HEK293 (cell line): ENCODE data around the gene RGS19.

Experiments used
- CTCF ChIA-PET: fragments of 350-600 bp; formaldehyde crosslinking; extraction: SDS; loops from one replicate; lab custom pipeline; 2021; ENCODE audit warnings: antibody characterized with exemption; lab: Yijun Ruan, JAX
- POLR2A ChIA-PET: fragments of 300-600 bp; formaldehyde crosslinking; extraction: SDS; loops from one replicate; lab custom pipeline; 2020; ENCODE audit warnings: antibody characterized with exemption, inconsistent platforms; lab: Yijun Ruan, JAX
- H3K27ac ChIP-seq: fragments of 200-500 bp; sonication (Bioruptor generic); 2 replicates; pipeline ENCODE4 v1.5.1; 2014; ENCODE audit warnings: low read depth, low read length, control low read depth, inconsistent platforms; ENCODE audit errors: extremely low read depth
- H3K36me3 ChIP-seq, 2 experiments: fragments of 200-500 bp in 1 of 2; sonication (Bioruptor generic) in 1 of 2; 1 replicate in 1 of 2; 2 replicates in 1 of 2; pipeline ENCODE4 v1.5.1; 2014 to 2017; ENCODE audit warnings: inconsistent platforms in 2 of 2, low read length in 2 of 2; ENCODE audit not compliant: control insufficient read depth in 2 of 2, insufficient read depth in 1 of 2
- H3K4me1 ChIP-seq: fragments of 200-500 bp; sonication (Bioruptor generic); 2 replicates; pipeline ENCODE4 v1.5.1; 2014; ENCODE audit warnings: mild to moderate bottlenecking, low read length, inconsistent platforms; ENCODE audit not compliant: control insufficient read depth, insufficient read depth
- H3K4me3 ChIP-seq: 2 replicates; pipeline ENCODE4 v1.5.1; 2011; ENCODE audit warnings: low read depth, mild to moderate bottlenecking, control low read depth, low read length, moderate library complexity
- H3K9me3 ChIP-seq: fragments of 200-500 bp; sonication (Bioruptor generic); 2 replicates; pipeline ENCODE4 v1.5.1; 2014; ENCODE audit warnings: low read depth, low read length, inconsistent platforms; ENCODE audit not compliant: control insufficient read depth, insufficient read depth
- GLI4 ChIP-seq: fragments of 450-650 bp; formaldehyde crosslinking; IDR thresholded peaks from 2 replicates; pipeline ENCODE4 v1.5.1; 2016; ENCODE audit warnings: missing biosample characterization, missing genetic modification characterization
- ZBTB48 ChIP-seq: fragments of 450-650 bp; formaldehyde crosslinking; IDR thresholded peaks from 2 replicates; pipeline ENCODE4 v1.5.1; 2016; ENCODE audit warnings: missing biosample characterization, missing genetic modification characterization
- ZBTB7A ChIP-seq: fragments of 450-650 bp; formaldehyde crosslinking; IDR thresholded peaks from 2 replicates; pipeline ENCODE4 v1.5.1; 2016; ENCODE audit warnings: low read depth, missing biosample characterization, missing genetic modification characterization
- ZFP41 ChIP-seq: fragments of 450-650 bp; formaldehyde crosslinking; IDR thresholded peaks from 2 replicates; pipeline ENCODE4 v1.5.1; 2016; ENCODE audit warnings: missing biosample characterization, missing genetic modification characterization, borderline replicate concordance
- ZIC2 ChIP-seq: fragments of 450-650 bp; formaldehyde crosslinking; IDR thresholded peaks from 2 replicates; pipeline ENCODE4 v1.5.1; 2016; ENCODE audit warnings: missing biosample characterization, missing genetic modification characterization
- ZNF112 ChIP-seq: fragments of 450-650 bp; formaldehyde crosslinking; IDR thresholded peaks from 2 replicates; pipeline ENCODE4 v1.5.0; 2017; ENCODE audit warnings: missing biosample characterization, missing genetic modification characterization
- ZNF132 ChIP-seq: fragments of 450-650 bp; formaldehyde crosslinking; IDR thresholded peaks from 2 replicates; pipeline ENCODE4 v1.5.1; 2017; ENCODE audit warnings: missing biosample characterization, missing genetic modification characterization, borderline replicate concordance
- ZNF24 ChIP-seq: fragments of 450-650 bp; formaldehyde crosslinking; IDR thresholded peaks from 2 replicates; pipeline ENCODE4 v1.5.1; 2016; ENCODE audit warnings: missing biosample characterization, missing genetic modification characterization
- ZNF366 ChIP-seq: fragments of 450-650 bp; formaldehyde crosslinking; conservative IDR thresholded peaks from 2 replicates; pipeline ENCODE4 v1.5.1; 2016; ENCODE audit warnings: missing biosample characterization, missing genetic modification characterization
- ZNF394 ChIP-seq: fragments of 450-650 bp; formaldehyde crosslinking; IDR thresholded peaks from 2 replicates; pipeline ENCODE4 v1.5.1; 2016; ENCODE audit warnings: missing biosample characterization, missing genetic modification characterization, mild to moderate bottlenecking, moderate library complexity, borderline replicate concordance
- ZNF426 ChIP-seq: fragments of 450-650 bp; formaldehyde crosslinking; IDR thresholded peaks from 2 replicates; pipeline ENCODE4 v1.5.1; 2017; ENCODE audit warnings: missing biosample characterization, missing genetic modification characterization, mild to moderate bottlenecking, inconsistent platforms, moderate library complexity
- ZNF433 ChIP-seq: fragments of 450-650 bp; formaldehyde crosslinking; IDR thresholded peaks from 2 replicates; pipeline ENCODE4 v1.5.1; 2016; ENCODE audit warnings: missing biosample characterization, missing genetic modification characterization, low read depth
- ZNF560 ChIP-seq: fragments of 450-650 bp; formaldehyde crosslinking; IDR thresholded peaks from 2 replicates; pipeline ENCODE4 v1.5.1; 2017; ENCODE audit warnings: missing biosample characterization, missing genetic modification characterization, borderline replicate concordance
- ZNF561 ChIP-seq: fragments of 450-650 bp; IDR thresholded peaks from 2 replicates; pipeline ENCODE4 v1.5.1; 2018; ENCODE audit warnings: missing biosample characterization, missing genetic modification characterization, borderline replicate concordance
- ZNF610 ChIP-seq: fragments of 450-650 bp; formaldehyde crosslinking; IDR thresholded peaks from 2 replicates; pipeline ENCODE4 v1.5.1; 2016; ENCODE audit warnings: missing biosample characterization, missing genetic modification characterization, borderline replicate concordance
- ZNF623 ChIP-seq: fragments of 450-650 bp; formaldehyde crosslinking; IDR thresholded peaks from 2 replicates; pipeline ENCODE4 v1.5.1; 2016; ENCODE audit warnings: missing biosample characterization, missing genetic modification characterization
- ZNF664 ChIP-seq: fragments of 450-650 bp; formaldehyde crosslinking; IDR thresholded peaks from 2 replicates; pipeline ENCODE4 v1.5.1; 2016; ENCODE audit warnings: missing biosample characterization, missing genetic modification characterization
- TF ChIP-seq, protein P1 (sequence below): IDR thresholded peaks from 2 replicates; pipeline ENCODE4 v1.6.1; 2011; ENCODE audit warnings: mild to moderate bottlenecking, low read depth, low read length, borderline replicate concordance
- TF ChIP-seq, protein P2 (sequence below): fragments of 450-650 bp; formaldehyde crosslinking; IDR thresholded peaks from 2 replicates; pipeline ENCODE4 v1.5.1; 2016; ENCODE audit warnings: missing biosample characterization, missing genetic modification characterization
- TF ChIP-seq, protein P3 (sequence below): fragments of 450-650 bp; formaldehyde crosslinking; IDR thresholded peaks from 2 replicates; pipeline ENCODE4 v1.5.1; 2017; ENCODE audit warnings: missing biosample characterization, missing genetic modification characterization
- TF ChIP-seq, protein P4 (sequence below): fragments of 450-650 bp; formaldehyde crosslinking; IDR thresholded peaks from 2 replicates; pipeline ENCODE4 v1.5.1; 2016; ENCODE audit warnings: missing biosample characterization, missing genetic modification characterization, borderline replicate concordance

Gene RGS19

DNA sequence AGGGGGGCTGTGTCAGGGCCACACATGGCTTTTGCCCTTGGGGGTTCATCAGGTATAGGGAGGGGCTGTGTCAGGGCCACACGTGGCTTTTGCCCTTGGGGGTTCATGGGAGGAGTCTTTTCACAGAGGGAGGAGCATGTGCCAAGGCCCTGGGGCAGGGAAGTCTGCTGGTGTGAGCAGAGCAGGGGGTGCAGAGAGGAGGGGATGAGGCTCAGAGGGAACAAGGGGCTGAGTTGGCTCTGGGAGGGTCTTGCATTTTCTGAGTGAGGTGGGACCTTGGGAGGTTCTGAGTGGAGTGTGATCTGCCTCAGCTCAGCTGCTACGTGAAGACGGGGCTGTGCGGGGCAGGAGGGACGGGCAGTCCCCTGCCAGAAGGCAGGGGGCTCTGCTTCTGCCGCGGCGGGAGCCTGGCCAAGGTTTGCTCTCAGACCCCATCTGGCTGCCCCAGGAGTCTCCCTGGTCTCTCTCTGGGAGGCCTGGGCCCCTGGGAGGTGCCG lies 23.9 kb downstream of the RGS19 start:
- ChIA-PET CTCF (interaction anchor here (0.7 to 3.0 kb wide), 5 partner anchors 16 to 300 kb away, joined by 3 to 19 read pairs (median 4); partner anchors contain the start of genes C20orf204 and PRPF6), POLR2A (interaction anchor here (0.7 to 1.0 kb wide), 2 partner anchors 16 to 158 kb away, joined by 4 to 5 read pairs; no protein-coding TSS in a partner anchor)
- Histone ChIP-seq H3K36me3 (no peaks in the 10 kb centered on the region), H3K9me3 (no peaks in the 10 kb centered on the region), H3K4me3 (no peak overlapping the region), H3K4me1 (no peaks in the 10 kb centered on the region), H3K27ac (no peak overlapping the region)
- TF ChIP-seq ZNF623 (tag by site-specific recombination) (peak; percentile 99), ZNF24 (no peak), ZIC2 (tag by site-specific recombination) (0 out of 2 replicates have a peak, but pooled peaks have one; percentile 27), ZNF132 (tag by site-specific recombination) (no peak)
- TF ChIP-seq, protein P1, sequence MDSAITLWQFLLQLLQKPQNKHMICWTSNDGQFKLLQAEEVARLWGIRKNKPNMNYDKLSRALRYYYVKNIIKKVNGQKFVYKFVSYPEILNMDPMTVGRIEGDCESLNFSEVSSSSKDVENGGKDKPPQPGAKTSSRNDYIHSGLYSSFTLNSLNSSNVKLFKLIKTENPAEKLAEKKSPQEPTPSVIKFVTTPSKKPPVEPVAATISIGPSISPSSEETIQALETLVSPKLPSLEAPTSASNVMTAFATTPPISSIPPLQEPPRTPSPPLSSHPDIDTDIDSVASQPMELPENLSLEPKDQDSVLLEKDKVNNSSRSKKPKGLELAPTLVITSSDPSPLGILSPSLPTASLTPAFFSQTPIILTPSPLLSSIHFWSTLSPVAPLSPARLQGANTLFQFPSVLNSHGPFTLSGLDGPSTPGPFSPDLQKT: no peak
- TF ChIP-seq, protein P2, sequence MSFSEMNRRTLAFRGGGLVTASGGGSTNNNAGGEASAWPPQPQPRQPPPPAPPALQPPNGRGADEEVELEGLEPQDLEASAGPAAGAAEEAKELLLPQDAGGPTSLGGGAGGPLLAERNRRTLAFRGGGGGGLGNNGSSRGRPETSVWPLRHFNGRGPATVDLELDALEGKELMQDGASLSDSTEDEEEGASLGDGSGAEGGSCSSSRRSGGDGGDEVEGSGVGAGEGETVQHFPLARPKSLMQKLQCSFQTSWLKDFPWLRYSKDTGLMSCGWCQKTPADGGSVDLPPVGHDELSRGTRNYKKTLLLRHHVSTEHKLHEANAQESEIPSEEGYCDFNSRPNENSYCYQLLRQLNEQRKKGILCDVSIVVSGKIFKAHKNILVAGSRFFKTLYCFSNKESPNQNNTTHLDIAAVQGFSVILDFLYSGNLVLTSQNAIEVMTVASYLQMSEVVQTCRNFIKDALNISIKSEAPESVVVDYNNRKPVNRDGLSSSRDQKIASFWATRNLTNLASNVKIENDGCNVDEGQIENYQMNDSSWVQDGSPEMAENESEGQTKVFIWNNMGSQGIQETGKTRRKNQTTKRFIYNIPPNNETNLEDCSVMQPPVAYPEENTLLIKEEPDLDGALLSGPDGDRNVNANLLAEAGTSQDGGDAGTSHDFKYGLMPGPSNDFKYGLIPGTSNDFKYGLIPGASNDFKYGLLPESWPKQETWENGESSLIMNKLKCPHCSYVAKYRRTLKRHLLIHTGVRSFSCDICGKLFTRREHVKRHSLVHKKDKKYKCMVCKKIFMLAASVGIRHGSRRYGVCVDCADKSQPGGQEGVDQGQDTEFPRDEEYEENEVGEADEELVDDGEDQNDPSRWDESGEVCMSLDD (tag by site-specific recombination): 0 out of 2 replicates have a peak, but pooled peaks have one; percentile 60

DNA sequence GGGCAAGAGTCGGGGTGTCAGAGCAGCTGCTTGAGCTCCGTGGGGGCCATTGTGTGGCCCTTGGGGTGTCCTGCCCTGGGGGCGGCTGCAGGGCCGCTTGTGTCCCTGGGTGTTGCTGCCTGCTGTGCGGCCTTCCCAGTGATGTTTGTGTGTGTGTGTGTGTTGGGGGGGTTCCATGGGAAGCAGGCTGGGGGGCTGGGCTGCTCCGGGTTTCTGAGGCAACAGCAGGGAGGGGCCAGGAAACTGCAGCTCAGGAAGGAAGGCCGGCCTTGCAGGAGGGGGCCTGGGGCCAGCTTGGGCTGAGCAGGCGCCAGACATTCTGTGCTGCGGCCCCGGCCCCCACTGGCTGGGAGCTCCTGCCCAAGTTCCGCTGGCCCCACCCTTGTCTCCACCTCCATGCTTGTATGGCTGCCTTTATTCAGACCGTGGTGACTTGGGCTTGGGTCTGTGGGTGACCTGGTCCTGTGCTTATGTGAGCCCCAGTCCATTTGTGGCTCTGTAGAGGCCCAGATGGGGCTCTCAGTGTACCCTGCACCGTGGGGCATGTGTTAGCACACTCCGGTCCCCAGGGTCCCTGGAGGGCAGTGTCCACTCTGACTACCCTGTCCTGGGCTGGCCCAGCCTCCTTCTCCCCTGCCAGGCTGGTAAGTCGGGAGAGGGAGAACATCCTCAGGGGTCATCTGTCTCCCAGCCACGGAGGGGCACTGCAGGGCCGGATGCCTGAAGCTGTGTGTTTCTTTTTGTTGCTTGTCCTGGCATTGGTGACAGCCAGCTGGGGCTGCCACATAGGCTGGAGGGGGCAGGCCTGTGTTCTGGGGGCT lies 25.3 kb downstream of the RGS19 start:
- no peak overlapping the region for H3K4me3 ChIP-seq
- no peaks in the 10 kb centered on the region for H3K9me3 ChIP-seq
- H3K4me1 ChIP-seq: peaks cover 6% of the 10 kb centered on the region
- ChIA-PET POLR2A (interaction anchor here (0.8 to 2.2 kb wide), 6 partner anchors 9 to 480 kb away, joined by 3 to 16 read pairs (median 4); partner anchors contain the start of genes HELZ2, PRPF6, TCEA2 and UCKL1), CTCF (interaction anchor here (0.6 to 3.0 kb wide), 9 partner anchors 10 to 335 kb away, joined by 3 to 19 read pairs (median 4); partner anchors contain the start of genes C20orf204 and PRPF6)
- H3K36me3 ChIP-seq: no peaks in the 10 kb centered on the region
- H3K27ac ChIP-seq: no peak overlapping the region
- TF ChIP-seq ZNF366 (tag by site-specific recombination): no peak
- TF ChIP-seq, protein P3, sequence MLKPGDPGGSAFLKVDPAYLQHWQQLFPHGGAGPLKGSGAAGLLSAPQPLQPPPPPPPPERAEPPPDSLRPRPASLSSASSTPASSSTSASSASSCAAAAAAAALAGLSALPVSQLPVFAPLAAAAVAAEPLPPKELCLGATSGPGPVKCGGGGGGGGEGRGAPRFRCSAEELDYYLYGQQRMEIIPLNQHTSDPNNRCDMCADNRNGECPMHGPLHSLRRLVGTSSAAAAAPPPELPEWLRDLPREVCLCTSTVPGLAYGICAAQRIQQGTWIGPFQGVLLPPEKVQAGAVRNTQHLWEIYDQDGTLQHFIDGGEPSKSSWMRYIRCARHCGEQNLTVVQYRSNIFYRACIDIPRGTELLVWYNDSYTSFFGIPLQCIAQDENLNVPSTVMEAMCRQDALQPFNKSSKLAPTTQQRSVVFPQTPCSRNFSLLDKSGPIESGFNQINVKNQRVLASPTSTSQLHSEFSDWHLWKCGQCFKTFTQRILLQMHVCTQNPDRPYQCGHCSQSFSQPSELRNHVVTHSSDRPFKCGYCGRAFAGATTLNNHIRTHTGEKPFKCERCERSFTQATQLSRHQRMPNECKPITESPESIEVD (tag by site-specific recombination): no peak
- TF ChIP-seq ZNF112: no peak
- TF ChIP-seq ZBTB7A: 0 out of 2 replicates have a peak, but pooled peaks have one; percentile 15
- TF ChIP-seq, protein P4, sequence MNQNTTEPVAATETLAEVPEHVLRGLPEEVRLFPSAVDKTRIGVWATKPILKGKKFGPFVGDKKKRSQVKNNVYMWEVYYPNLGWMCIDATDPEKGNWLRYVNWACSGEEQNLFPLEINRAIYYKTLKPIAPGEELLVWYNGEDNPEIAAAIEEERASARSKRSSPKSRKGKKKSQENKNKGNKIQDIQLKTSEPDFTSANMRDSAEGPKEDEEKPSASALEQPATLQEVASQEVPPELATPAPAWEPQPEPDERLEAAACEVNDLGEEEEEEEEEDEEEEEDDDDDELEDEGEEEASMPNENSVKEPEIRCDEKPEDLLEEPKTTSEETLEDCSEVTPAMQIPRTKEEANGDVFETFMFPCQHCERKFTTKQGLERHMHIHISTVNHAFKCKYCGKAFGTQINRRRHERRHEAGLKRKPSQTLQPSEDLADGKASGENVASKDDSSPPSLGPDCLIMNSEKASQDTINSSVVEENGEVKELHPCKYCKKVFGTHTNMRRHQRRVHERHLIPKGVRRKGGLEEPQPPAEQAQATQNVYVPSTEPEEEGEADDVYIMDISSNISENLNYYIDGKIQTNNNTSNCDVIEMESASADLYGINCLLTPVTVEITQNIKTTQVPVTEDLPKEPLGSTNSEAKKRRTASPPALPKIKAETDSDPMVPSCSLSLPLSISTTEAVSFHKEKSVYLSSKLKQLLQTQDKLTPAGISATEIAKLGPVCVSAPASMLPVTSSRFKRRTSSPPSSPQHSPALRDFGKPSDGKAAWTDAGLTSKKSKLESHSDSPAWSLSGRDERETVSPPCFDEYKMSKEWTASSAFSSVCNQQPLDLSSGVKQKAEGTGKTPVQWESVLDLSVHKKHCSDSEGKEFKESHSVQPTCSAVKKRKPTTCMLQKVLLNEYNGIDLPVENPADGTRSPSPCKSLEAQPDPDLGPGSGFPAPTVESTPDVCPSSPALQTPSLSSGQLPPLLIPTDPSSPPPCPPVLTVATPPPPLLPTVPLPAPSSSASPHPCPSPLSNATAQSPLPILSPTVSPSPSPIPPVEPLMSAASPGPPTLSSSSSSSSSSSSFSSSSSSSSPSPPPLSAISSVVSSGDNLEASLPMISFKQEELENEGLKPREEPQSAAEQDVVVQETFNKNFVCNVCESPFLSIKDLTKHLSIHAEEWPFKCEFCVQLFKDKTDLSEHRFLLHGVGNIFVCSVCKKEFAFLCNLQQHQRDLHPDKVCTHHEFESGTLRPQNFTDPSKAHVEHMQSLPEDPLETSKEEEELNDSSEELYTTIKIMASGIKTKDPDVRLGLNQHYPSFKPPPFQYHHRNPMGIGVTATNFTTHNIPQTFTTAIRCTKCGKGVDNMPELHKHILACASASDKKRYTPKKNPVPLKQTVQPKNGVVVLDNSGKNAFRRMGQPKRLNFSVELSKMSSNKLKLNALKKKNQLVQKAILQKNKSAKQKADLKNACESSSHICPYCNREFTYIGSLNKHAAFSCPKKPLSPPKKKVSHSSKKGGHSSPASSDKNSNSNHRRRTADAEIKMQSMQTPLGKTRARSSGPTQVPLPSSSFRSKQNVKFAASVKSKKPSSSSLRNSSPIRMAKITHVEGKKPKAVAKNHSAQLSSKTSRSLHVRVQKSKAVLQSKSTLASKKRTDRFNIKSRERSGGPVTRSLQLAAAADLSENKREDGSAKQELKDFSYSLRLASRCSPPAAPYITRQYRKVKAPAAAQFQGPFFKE (tag by site-specific recombination): no peak
- TF ChIP-seq ZNF664 (tag by site-specific recombination): no peak
- no peak for TF ChIP-seq ZNF394 (tag by site-specific recombination)
- no peak for TF ChIP-seq ZFP41 (tag by site-specific recombination)
- TF ChIP-seq ZNF560 (tag by site-specific recombination): no peak
- no peak for TF ChIP-seq ZNF426 (tag by site-specific recombination)
- no peak for TF ChIP-seq ZNF433 (tag by site-specific recombination)
- TF ChIP-seq GLI4 (tag by site-specific recombination): no peak
- peak; percentile 54; the same call in 1 of the 2 replicates for TF ChIP-seq ZBTB48 (tag by site-specific recombination)
- no peak for TF ChIP-seq ZNF561
- no peak for TF ChIP-seq ZNF610 (tag by site-specific recombination)
